MM.1S (cell line): Measurements from ENCODE around the gene FGF18.

Experiments
- DNase-seq: peaks from one replicate; pipeline ENCODE4 v3.0.0-alpha.2; 2015
- H2AFZ ChIP-seq: fragments of 300-600 bp; sonication (generic); 2 replicates; pipeline ENCODE4 v1.6.0; 2016; ENCODE audit warnings: antibody characterized with exemption, low read length
- H3F3A ChIP-seq: fragments of 300-600 bp; sonication (generic); 2 replicates; pipeline ENCODE4 v1.6.1; 2016; ENCODE audit warnings: mild to moderate bottlenecking, antibody characterized with exemption, low read length, moderate library complexity, mixed read lengths; ENCODE audit not compliant: insufficient read depth
- H3K27ac ChIP-seq: fragments of 300-600 bp; sonication (generic); 2 replicates; pipeline ENCODE4 v1.5.1; 2016; ENCODE audit warnings: mild to moderate bottlenecking, low read length
- H3K27me3 ChIP-seq: fragments of 300-600 bp; sonication (generic); replicated peaks from 2 replicates; pipeline ENCODE4 v1.6.0; 2016; ENCODE audit warnings: low read length; ENCODE audit not compliant: insufficient read depth
- H3K36me3 ChIP-seq: fragments of 300-600 bp; sonication (generic); replicated peaks from 2 replicates; pipeline ENCODE4 v1.6.1; 2016; ENCODE audit warnings: mild to moderate bottlenecking, low read length, mixed read lengths; ENCODE audit not compliant: insufficient read depth
- H3K4me1 ChIP-seq: fragments of 300-600 bp; sonication (generic); 2 replicates; pipeline ENCODE4 v1.6.1; 2016; ENCODE audit warnings: low read length, mixed read lengths
- H3K4me2 ChIP-seq: fragments of 300-600 bp; sonication (generic); 2 replicates; pipeline ENCODE4 v1.6.0; 2016; ENCODE audit warnings: low read depth, low read length
- H3K4me3 ChIP-seq: fragments of 300-600 bp; sonication (generic); 2 replicates; pipeline ENCODE4 v1.5.1; 2016; ENCODE audit warnings: low read length, mixed read lengths
- H3K79me2 ChIP-seq: fragments of 300-600 bp; sonication (generic); 2 replicates; pipeline ENCODE4 v1.6.1; 2016; ENCODE audit warnings: mixed run types, low read length, mixed read lengths
- H3K9ac ChIP-seq: fragments of 300-600 bp; sonication (generic); 2 replicates; pipeline ENCODE4 v1.6.1; 2016; ENCODE audit warnings: low read length, mixed read lengths
- H3K9me2 ChIP-seq: fragments of 300-600 bp; sonication (generic); replicated peaks from 2 replicates; pipeline ENCODE4 v1.6.1; 2016; ENCODE audit warnings: mild to moderate bottlenecking, low read length, mixed read lengths; ENCODE audit not compliant: insufficient read depth
- H3K9me3 ChIP-seq: fragments of 300-600 bp; sonication (generic); replicated peaks from 2 replicates; pipeline ENCODE4 v1.6.1; 2016; ENCODE audit warnings: mild to moderate bottlenecking, low read length, mixed read lengths; ENCODE audit not compliant: insufficient read depth
- H4K20me1 ChIP-seq: fragments of 300-600 bp; sonication (generic); 2 replicates; pipeline ENCODE4 v1.6.1; 2016; ENCODE audit warnings: mild to moderate bottlenecking, low read length, moderate library complexity, mixed read lengths; ENCODE audit not compliant: insufficient read depth
- CTCF ChIP-seq: fragments of 300-600 bp; sonication (generic); IDR thresholded peaks from 2 replicates; pipeline ENCODE4 v1.5.1; 2016; ENCODE audit warnings: antibody characterized with exemption, low read length, mixed read lengths
- EZH2 ChIP-seq: fragments of 300-600 bp; sonication (generic); optimal IDR thresholded peaks from 2 replicates; pipeline ENCODE3; 2017; ENCODE audit warnings: low read depth, mild to moderate bottlenecking, antibody characterized with exemption, low read length, mixed read lengths
- EZH2phosphoT487 ChIP-seq: fragments of 300-600 bp; sonication (generic); IDR thresholded peaks from 2 replicates; pipeline ENCODE4 v1.6.1; 2018; ENCODE audit warnings: antibody characterized with exemption, low read length

The FGF18 gene

GRCh38 chr5:171416160-171417049 lies 3.0 kb upstream of the FGF18 start:
- no peak overlapping the region for H3K27ac ChIP-seq
- TF ChIP-seq CTCF = no peak
- TF ChIP-seq EZH2 = no peak
- TF ChIP-seq EZH2phosphoT487 = no peak
- peaks cover 33% of the 10 kb centered on the region for H4K20me1 ChIP-seq
- peaks cover 54% of the 10 kb centered on the region for H3F3A ChIP-seq
- no peaks in the 10 kb centered on the region for H3K9me2 ChIP-seq
- H3K4me1 ChIP-seq = peaks cover 11% of the 10 kb centered on the region
- H3K9me3 ChIP-seq = no peaks in the 10 kb centered on the region
- no peak overlapping the region for H3K4me3 ChIP-seq
- H2AFZ ChIP-seq = no peak overlapping the region
- no peak for DNase-seq
- peaks cover 9% of the 10 kb centered on the region for H3K79me2 ChIP-seq
- H3K27me3 ChIP-seq = 0 out of 2 replicates have a peak, but pooled peaks cover 7% of the 10 kb centered on the region
- no peak overlapping the region for H3K9ac ChIP-seq
- H3K36me3 ChIP-seq = peaks cover 12% of the 10 kb centered on the region
- H3K4me2 ChIP-seq = no peak overlapping the region

- peak overlapping the region; percentile 57 for H3K4me3 ChIP-seq
- no peak overlapping the region for H2AFZ ChIP-seq
- H3K4me1 ChIP-seq = peaks cover 11% of the 10 kb centered on the region
- peaks cover 36% of the 10 kb centered on the region; the same call in 1 of the 2 replicates for H3F3A ChIP-seq
- peak; percentile 66 for DNase-seq
- peaks cover 18% of the 10 kb centered on the region for H4K20me1 ChIP-seq
- no peaks in the 10 kb centered on the region for H3K9me2 ChIP-seq
- H3K27me3 ChIP-seq = 0 out of 2 replicates have a peak, but pooled peaks cover 7% of the 10 kb centered on the region
- peak overlapping the region; percentile 81 for H3K4me2 ChIP-seq
- no peaks in the 10 kb centered on the region for H3K79me2 ChIP-seq
- H3K9ac ChIP-seq = no peak overlapping the region
- TF ChIP-seq EZH2phosphoT487 (no peak), CTCF (peak; percentile 87), EZH2 (no peak)
- no peak overlapping the region for H3K27ac ChIP-seq
- H3K9me3 ChIP-seq = no peaks in the 10 kb centered on the region
- no peaks in the 10 kb centered on the region for H3K36me3 ChIP-seq
Measured at GRCh38 chr5:171418316-171418981, 998 bp upstream of the FGF18 start.

GRCh38 chr5:171419688-171420430 lies 412 bp downstream of the FGF18 start:
- no peaks in the 10 kb centered on the region for H3K36me3 ChIP-seq
- no peak overlapping the region for H3K4me3 ChIP-seq
- peaks cover 11% of the 10 kb centered on the region for H3K4me1 ChIP-seq
- 0 out of 2 replicates have a peak, but pooled peaks cover 7% of the 10 kb centered on the region for H3K27me3 ChIP-seq
- TF ChIP-seq EZH2phosphoT487 = no peak
- no peak for TF ChIP-seq EZH2
- TF ChIP-seq CTCF = no peak
- no peaks in the 10 kb centered on the region for H3K9me2 ChIP-seq
- peaks cover 24% of the 10 kb centered on the region; the same call in 1 of the 2 replicates for H3F3A ChIP-seq
- no peak overlapping the region for H2AFZ ChIP-seq
- H3K4me2 ChIP-seq = no peak overlapping the region
- no peaks in the 10 kb centered on the region for H3K79me2 ChIP-seq
- peaks cover 15% of the 10 kb centered on the region for H4K20me1 ChIP-seq
- H3K9ac ChIP-seq = no peak overlapping the region
- no peaks in the 10 kb centered on the region for H3K9me3 ChIP-seq
- no peak overlapping the region for H3K27ac ChIP-seq
- DNase-seq = peak; percentile 11
